ENCODE results near the gene PIP4P1.

DNA sequence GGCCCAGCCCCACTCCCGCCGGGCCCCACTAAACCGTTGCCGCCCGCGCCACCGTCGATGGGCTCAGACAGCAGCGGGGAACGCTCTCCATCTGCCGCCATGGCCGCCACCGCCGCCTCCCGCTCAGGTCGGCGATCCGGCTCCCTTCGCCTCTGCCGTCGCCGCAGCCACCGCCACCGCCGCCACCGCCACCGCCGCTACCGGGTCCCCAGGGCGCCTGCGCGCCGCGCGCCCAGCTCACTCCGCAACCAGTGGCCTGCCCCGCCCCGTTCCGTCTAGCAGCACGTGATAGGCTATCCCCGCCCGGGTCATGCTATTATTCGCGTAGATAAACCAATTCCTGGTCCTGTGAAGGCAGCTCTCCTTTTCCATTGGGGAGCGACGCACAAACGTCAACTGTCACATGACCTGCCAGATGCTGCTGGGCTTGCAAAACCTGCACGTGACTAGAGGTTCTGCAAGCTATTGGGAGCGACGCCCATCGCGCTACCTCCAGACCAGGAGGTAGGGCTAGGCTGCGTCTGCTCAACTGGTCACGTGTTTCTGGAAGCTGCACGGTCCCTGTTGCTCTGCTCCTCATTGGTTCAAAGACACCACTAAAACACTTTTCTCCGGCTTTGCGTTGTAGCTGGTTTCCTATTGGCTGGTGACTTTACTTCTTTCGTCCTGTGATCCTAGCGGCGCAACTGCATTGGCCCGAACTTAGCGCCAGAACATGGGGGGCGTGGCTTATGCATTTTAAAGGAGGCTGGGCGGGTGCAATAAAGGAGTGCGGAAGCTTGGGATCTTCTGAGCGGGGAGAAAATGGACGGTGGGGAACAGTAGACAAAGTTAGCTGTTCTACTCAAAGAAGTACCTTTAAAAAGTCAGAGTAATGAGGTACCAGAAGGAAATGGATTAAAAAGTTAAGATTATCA is at the start of gene PIP4P1:
- peak; percentile 94 to 100 for TF ChIP-seq EP300 (IDR thresholded peaks at IDR 0.05)
- TF ChIP-seq, protein P1, sequence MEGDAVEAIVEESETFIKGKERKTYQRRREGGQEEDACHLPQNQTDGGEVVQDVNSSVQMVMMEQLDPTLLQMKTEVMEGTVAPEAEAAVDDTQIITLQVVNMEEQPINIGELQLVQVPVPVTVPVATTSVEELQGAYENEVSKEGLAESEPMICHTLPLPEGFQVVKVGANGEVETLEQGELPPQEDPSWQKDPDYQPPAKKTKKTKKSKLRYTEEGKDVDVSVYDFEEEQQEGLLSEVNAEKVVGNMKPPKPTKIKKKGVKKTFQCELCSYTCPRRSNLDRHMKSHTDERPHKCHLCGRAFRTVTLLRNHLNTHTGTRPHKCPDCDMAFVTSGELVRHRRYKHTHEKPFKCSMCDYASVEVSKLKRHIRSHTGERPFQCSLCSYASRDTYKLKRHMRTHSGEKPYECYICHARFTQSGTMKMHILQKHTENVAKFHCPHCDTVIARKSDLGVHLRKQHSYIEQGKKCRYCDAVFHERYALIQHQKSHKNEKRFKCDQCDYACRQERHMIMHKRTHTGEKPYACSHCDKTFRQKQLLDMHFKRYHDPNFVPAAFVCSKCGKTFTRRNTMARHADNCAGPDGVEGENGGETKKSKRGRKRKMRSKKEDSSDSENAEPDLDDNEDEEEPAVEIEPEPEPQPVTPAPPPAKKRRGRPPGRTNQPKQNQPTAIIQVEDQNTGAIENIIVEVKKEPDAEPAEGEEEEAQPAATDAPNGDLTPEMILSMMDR (IDR thresholded peaks at IDR 0.05), result peak in 1 of 5 experiments; percentile 57

All from tibial nerve (tissue), 4 donors.